Hepatocyte (in vitro differentiated cells): ENCODE data around the gene TNFSF13. TPM values are rescaled to one million over a fixed set of nuclear protein-coding genes. Genes with fewer than 3 reads are reported as not detected.

ENCODE experiments used
- DNase-seq: peaks from one replicate; pipeline ENCODE4 v3.0.0-alpha.2; 2016; ENCODE audit warnings: low spot score
- H2AFZ ChIP-seq: fragments of 200-600 bp; sonication (generic); 2 replicates; pipeline ENCODE4 v1.6.0; 2016; ENCODE audit warnings: antibody characterized with exemption, mild to moderate bottlenecking
- H3K27ac ChIP-seq: fragments of 200-600 bp; sonication (generic); 2 replicates; pipeline ENCODE4 v1.5.1; 2016; ENCODE audit warnings: mild to moderate bottlenecking
- H3K27me3 ChIP-seq: fragments of 200-600 bp; sonication (generic); 2 replicates; pipeline ENCODE4 v1.6.1; 2016
- H3K36me3 ChIP-seq: fragments of 200-600 bp; sonication (generic); replicated peaks from 2 replicates; pipeline ENCODE4 v1.5.1; 2016; ENCODE audit warnings: low read depth; ENCODE audit not compliant: insufficient read depth
- H3K4me1 ChIP-seq: fragments of 200-600 bp; sonication (generic); 2 replicates; pipeline ENCODE4 v1.5.1; 2016; ENCODE audit warnings: mild to moderate bottlenecking, moderate library complexity; ENCODE audit not compliant: insufficient read depth
- H3K4me2 ChIP-seq: fragments of 200-600 bp; sonication (generic); 2 replicates; pipeline ENCODE4 v1.6.0; 2016
- H3K4me3 ChIP-seq: fragments of 200-600 bp; sonication (generic); 2 replicates; pipeline ENCODE4 v1.5.1; 2016; ENCODE audit warnings: mild to moderate bottlenecking
- H3K79me2 ChIP-seq: fragments of 200-600 bp; sonication (generic); 2 replicates; pipeline ENCODE4 v1.6.0; 2017; ENCODE audit warnings: mild to moderate bottlenecking
- H3K9me2 ChIP-seq: fragments of 200-600 bp; sonication (generic); replicated peaks from 2 replicates; pipeline ENCODE4 v1.6.0; 2017; ENCODE audit warnings: mild to moderate bottlenecking; ENCODE audit not compliant: insufficient read depth
- H3K9me3 ChIP-seq: fragments of 200-600 bp; sonication (generic); 2 replicates; pipeline ENCODE4 v1.5.1; 2016; ENCODE audit warnings: low read depth, mild to moderate bottlenecking
- H4K20me1 ChIP-seq: fragments of 200-600 bp; sonication (generic); 2 replicates; pipeline ENCODE4 v1.6.0; 2016; ENCODE audit warnings: mild to moderate bottlenecking; ENCODE audit not compliant: insufficient read depth, poor library complexity, severe bottlenecking
- EZH2 ChIP-seq: fragments of 200-600 bp; sonication (generic); IDR thresholded peaks from 2 replicates; pipeline ENCODE4 v1.6.1; 2016; ENCODE audit warnings: antibody characterized with exemption, mild to moderate bottlenecking, borderline replicate concordance
- EZH2phosphoT487 ChIP-seq: fragments of 200-600 bp; sonication (generic); IDR thresholded peaks from one replicate; pipeline ENCODE4 v1.6.1; 2018; ENCODE audit warnings: antibody characterized with exemption, mild to moderate bottlenecking, low read depth, moderate library complexity; ENCODE audit not compliant: unreplicated experiment, severe bottlenecking
- WGBS: methylation state at CpG from one replicate; pipeline ENCODE4 v1.1.6; 2016; ENCODE audit warnings: low lambda C conversion rate; ENCODE audit errors: missing lambda C conversion rate; 5-methylcytosine and 5-hydroxymethylcytosine counted together
- polyA plus RNA-seq: library from polyadenylated mRNA; unstranded; fragments of >200 nt; fragmentation: Nextera tagmentation; extraction: Ambion mirVana; gene quantifications from 2 replicates; pipeline ENCODE4 v1.2.1, GENCODE V29; 2016
- total RNA-seq: library from RNA; depleted of rRNA; stranded (reverse); fragments of >200 nt; gene quantifications from 2 replicates; pipeline ENCODE4 v1.2.3, GENCODE V29; 2014
- TF ChIP-seq, protein P1 (sequence below): fragments of 200-600 bp; sonication (generic); IDR thresholded peaks from 2 replicates; pipeline ENCODE4 v1.5.1; 2016; ENCODE audit warnings: antibody characterized with exemption, mild to moderate bottlenecking; ENCODE audit not compliant: poor library complexity

The TNFSF13 gene
- total and polyA plus RNA-seq, 2 experiments from 2014 or later: 0.90 to 2.4 TPM

DNA sequence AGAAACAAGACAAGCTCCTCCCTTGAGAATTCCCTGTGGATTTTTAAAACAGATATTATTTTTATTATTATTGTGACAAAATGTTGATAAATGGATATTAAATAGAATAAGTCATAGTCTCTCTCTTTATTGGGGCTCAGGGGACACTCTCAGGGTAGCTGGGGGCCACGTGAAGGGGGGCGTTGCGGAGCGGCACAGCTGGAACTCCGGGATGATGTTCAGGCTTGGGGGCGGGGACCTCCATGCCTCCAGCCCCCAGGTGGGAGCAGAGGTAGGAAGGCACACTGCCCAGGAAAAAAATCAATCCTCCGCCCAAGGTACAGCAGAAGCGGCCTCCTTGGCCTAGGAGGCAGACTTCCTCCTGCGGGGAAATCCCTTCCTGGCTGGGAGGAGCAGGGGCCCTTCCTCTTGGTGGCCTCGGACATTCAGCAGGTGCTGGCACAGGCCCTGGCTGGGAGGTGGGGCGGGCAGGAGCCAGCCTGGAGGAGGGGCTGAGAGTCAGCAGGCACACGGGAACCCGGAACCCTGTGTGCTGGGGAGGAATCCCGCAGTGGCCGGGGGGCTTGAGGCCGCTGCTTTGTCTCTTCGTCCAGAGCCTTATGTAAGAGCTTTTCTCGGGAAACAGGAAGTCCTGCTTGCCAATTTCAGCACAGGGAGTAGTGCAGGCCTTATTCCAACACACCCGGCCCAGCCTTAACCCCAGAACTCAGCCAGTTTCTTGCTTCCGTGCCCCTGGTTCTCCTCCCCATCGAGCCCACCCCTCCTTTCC, 591 bp upstream of the TNFSF13 start:
- TF ChIP-seq, protein P1, sequence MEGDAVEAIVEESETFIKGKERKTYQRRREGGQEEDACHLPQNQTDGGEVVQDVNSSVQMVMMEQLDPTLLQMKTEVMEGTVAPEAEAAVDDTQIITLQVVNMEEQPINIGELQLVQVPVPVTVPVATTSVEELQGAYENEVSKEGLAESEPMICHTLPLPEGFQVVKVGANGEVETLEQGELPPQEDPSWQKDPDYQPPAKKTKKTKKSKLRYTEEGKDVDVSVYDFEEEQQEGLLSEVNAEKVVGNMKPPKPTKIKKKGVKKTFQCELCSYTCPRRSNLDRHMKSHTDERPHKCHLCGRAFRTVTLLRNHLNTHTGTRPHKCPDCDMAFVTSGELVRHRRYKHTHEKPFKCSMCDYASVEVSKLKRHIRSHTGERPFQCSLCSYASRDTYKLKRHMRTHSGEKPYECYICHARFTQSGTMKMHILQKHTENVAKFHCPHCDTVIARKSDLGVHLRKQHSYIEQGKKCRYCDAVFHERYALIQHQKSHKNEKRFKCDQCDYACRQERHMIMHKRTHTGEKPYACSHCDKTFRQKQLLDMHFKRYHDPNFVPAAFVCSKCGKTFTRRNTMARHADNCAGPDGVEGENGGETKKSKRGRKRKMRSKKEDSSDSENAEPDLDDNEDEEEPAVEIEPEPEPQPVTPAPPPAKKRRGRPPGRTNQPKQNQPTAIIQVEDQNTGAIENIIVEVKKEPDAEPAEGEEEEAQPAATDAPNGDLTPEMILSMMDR: no peak
- no peak for TF ChIP-seq EZH2
- TF ChIP-seq EZH2phosphoT487: no peak
- H3K27me3 ChIP-seq: no peaks in the 10 kb centered on the region
- peak overlapping the region; percentile 73 for H3K4me2 ChIP-seq
- H3K4me1 ChIP-seq: peaks cover 36% of the 10 kb centered on the region
- no peaks in the 10 kb centered on the region for H4K20me1 ChIP-seq
- H3K9me3 ChIP-seq: no peaks in the 10 kb centered on the region
- peaks cover 10% of the 10 kb centered on the region for H3K79me2 ChIP-seq
- 43% methylated on average over 20 of the region's 21 CpGs for WGBS
- peak; percentile 81 for DNase-seq
- no peaks in the 10 kb centered on the region for H3K9me2 ChIP-seq
- H3K27ac ChIP-seq: peak overlapping the region; percentile 92
- H2AFZ ChIP-seq: peak overlapping the region; percentile 76
- no peaks in the 10 kb centered on the region for H3K36me3 ChIP-seq
- no peak overlapping the region for H3K4me3 ChIP-seq

DNA sequence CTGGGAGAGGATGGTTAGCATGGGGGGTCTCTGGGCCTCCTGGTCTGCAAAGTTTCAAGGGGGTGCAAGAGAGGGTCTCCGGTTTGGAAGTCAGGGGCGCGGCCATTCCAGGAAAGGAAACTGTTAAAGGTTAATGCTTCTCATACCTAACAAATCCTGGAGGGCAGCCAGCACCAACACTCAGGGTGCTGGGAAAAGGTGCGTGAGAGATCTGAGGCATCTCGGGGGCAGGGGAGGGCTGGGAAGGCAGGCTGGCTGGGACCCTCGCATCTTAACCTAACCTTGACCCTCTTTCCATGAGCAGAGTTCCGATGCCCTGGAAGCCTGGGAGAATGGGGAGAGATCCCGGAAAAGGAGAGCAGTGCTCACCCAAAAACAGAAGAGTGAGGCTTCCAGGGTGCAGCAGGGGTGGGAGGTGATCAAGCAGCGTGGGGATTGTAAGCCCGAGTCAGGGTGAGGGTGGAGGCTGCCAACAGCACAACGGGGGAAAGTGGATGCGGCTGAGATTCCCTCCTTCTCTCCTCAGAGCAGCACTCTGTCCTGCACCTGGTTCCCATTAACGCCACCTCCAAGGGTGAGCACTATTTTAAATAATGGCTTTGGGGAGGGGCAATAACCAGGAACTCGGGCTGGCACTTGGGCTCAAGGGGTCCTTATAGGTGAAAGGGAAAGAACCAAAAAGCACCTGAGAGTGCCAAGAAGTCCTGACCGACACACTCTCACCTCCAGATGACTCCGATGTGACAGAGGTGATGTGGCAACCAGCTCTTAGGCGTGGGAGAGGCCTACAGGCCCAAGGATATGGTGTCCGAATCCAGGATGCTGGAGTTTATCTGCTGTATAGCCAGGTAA, 996 bp downstream of the TNFSF13 start:
- 82% methylated on average over 15 of the region's 18 CpGs for WGBS
- H3K9me3 ChIP-seq: no peaks in the 10 kb centered on the region
- no peaks in the 10 kb centered on the region for H4K20me1 ChIP-seq
- H3K9me2 ChIP-seq: no peaks in the 10 kb centered on the region
- peak overlapping the region; percentile 91 for H3K27ac ChIP-seq
- peak overlapping the region; percentile 96 for H3K4me2 ChIP-seq
- no peak overlapping the region for H2AFZ ChIP-seq
- no peaks in the 10 kb centered on the region for H3K36me3 ChIP-seq
- H3K4me3 ChIP-seq: no peak overlapping the region
- no peak for TF ChIP-seq EZH2
- TF ChIP-seq, protein P1: no peak
- no peak for TF ChIP-seq EZH2phosphoT487
- H3K4me1 ChIP-seq: peaks cover 39% of the 10 kb centered on the region
- DNase-seq: no peak
- H3K79me2 ChIP-seq: peaks cover 26% of the 10 kb centered on the region
- H3K27me3 ChIP-seq: no peaks in the 10 kb centered on the region

DNA sequence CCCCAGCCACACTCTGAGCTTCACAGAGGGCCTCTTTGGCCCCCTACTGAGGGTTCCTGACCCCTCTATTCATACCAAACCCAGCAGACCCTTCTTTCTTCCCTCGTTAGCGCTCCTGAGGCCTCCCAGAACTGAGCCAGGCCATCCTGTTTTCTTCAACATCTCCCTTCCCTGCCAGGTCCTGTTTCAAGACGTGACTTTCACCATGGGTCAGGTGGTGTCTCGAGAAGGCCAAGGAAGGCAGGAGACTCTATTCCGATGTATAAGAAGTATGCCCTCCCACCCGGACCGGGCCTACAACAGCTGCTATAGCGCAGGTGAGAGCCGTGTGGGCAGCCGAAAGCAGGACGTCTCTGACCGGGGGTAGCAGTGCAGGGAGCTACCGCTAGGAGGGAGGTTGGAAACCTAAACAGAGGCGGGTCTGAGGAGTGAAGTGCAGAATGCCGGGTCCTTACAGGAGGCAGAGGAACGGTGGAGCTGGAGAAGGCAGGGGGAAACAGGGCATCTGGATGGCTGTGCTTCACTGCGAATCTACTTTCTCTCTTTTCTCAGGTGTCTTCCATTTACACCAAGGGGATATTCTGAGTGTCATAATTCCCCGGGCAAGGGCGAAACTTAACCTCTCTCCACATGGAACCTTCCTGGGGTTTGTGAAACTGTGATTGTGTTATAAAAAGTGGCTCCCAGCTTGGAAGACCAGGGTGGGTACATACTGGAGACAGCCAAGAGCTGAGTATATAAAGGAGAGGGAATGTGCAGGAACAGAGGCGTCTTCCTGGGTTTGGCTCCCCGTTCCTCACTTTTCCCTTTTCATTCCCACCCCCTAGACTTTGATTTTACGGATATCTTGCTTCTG, 1.9 kb downstream of the TNFSF13 start:
- no peaks in the 10 kb centered on the region for H3K27me3 ChIP-seq
- peak overlapping the region; percentile 96 for H3K4me2 ChIP-seq
- peaks cover 39% of the 10 kb centered on the region for H3K4me1 ChIP-seq
- peak overlapping the region; percentile 7 for H3K4me3 ChIP-seq
- DNase-seq: peak; percentile 89
- 26% methylated on average over 22 of the region's 22 CpGs for WGBS
- no peaks in the 10 kb centered on the region for H3K9me3 ChIP-seq
- peaks cover 33% of the 10 kb centered on the region for H3K79me2 ChIP-seq
- H3K27ac ChIP-seq: peak overlapping the region; percentile 91
- no peaks in the 10 kb centered on the region for H3K9me2 ChIP-seq
- TF ChIP-seq EZH2phosphoT487: no peak
- TF ChIP-seq, protein P1: peak; percentile 53
- TF ChIP-seq EZH2: no peak
- H3K36me3 ChIP-seq: no peaks in the 10 kb centered on the region
- H2AFZ ChIP-seq: peak overlapping the region; percentile 46
- no peaks in the 10 kb centered on the region for H4K20me1 ChIP-seq
